ENCODE measurements around the gene NCAM1.

DNA sequence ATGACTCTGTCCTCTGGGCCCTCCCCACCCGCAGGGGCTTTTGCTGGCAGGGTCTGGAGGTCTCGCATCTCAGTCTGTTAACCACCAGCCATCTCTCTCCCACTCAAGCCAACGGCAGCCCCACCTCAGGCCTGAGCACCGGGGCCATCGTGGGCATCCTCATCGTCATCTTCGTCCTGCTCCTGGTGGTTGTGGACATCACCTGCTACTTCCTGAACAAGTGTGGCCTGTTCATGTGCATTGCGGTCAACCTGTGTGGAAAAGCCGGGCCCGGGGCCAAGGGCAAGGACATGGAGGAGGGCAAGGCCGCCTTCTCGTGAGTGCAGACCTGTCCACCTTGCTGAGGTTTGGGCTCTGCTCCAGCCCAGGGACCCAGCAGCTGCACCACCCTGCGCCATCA, 308.9 kb downstream of the NCAM1 start:
- TF ChIP-seq, protein P1, sequence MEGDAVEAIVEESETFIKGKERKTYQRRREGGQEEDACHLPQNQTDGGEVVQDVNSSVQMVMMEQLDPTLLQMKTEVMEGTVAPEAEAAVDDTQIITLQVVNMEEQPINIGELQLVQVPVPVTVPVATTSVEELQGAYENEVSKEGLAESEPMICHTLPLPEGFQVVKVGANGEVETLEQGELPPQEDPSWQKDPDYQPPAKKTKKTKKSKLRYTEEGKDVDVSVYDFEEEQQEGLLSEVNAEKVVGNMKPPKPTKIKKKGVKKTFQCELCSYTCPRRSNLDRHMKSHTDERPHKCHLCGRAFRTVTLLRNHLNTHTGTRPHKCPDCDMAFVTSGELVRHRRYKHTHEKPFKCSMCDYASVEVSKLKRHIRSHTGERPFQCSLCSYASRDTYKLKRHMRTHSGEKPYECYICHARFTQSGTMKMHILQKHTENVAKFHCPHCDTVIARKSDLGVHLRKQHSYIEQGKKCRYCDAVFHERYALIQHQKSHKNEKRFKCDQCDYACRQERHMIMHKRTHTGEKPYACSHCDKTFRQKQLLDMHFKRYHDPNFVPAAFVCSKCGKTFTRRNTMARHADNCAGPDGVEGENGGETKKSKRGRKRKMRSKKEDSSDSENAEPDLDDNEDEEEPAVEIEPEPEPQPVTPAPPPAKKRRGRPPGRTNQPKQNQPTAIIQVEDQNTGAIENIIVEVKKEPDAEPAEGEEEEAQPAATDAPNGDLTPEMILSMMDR (conservative IDR thresholded peaks at IDR 0.05 in 1 of 2, IDR thresholded peaks at IDR 0.05 in 1 of 2; ENCODE audit: low read depth in 1 of 2, low read length in 2 of 2): no peak
- no peak for TF ChIP-seq EZH2 (IDR thresholded peaks at IDR 0.05; ENCODE audit: low read length, missing control alignments)

All from fibroblast of lung (primary cell).